ENCODE data around the gene ZNF765. TPM values are rescaled to one million over a fixed set of nuclear protein-coding genes. Genes with fewer than 3 reads are reported as not detected.
A peak's percentile ranks its signal among the peaks of the same experiment; 100 is the strongest.
"Not testable (repeated sequence)": the region's sequence is repeated elsewhere in the genome, so short reads cannot be mapped to it uniquely, and the experiment has no call there.

Gene ZNF765
- total and polyA plus RNA-seq, 9 donors = 5.5 to 12.0 (median 7.7) TPM

DNA sequence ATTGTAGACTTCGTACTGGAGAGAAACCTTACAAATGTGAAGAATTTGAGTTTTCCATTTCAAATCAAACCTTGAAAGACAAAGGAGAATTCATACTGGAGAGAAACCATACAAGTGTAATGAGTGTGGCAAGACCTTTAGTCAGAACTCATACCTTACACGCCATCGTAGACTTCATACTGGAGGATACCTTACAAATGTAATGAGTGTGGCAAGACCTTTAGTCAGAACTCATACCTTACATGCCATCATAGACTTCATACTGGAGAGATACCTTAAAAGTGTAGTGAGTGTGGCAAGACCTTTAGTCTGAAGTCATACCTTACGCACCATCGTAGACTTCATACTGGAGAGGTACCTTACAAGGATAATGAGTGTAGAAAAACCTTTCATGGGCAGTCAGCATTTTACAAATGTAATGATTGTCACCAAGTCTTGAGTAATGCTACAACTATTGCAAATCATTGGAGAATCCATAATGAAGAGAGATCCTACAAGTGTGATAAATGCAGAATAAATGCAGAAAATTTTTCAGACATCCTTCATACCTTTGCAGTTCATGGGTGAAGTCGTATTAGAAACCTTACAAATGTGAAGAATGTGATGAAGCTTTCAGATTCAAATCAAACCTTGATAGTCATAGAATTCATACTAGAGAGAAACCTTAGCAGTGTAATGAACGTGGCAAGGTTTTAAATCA is 14.7 kb downstream of the ZNF765 start:
- H3K4me1 ChIP-seq (ENCODE audit: control insufficient read depth, insufficient read depth, low read length) = no peaks in the 10 kb centered on the region
- no peaks in the 10 kb centered on the region for H3K27me3 ChIP-seq (ENCODE audit: control insufficient read depth, insufficient read depth, low read length)
- no peak for DNase-seq
- no peak overlapping the region for H3K27ac ChIP-seq (ENCODE audit: low read length)
- no peak overlapping the region for H3K4me3 ChIP-seq (ENCODE audit: low read length)
- H3K9me3 ChIP-seq (replicated peaks; ENCODE audit: control insufficient read depth, low read depth, low read length) = peaks cover 44% of the 10 kb centered on the region
- no CpG with 5 or more reads among the region's 7 CpGs for WGBS (ENCODE audit: insufficient coverage)
- H3K36me3 ChIP-seq (ENCODE audit: control insufficient read depth, insufficient read depth, low read length) = peaks cover 22% of the 10 kb centered on the region

- 50% methylated on average over 1 of the region's 11 CpGs for WGBS (ENCODE audit: insufficient coverage)
- not testable (repeated sequence) for H3K9me3 ChIP-seq (replicated peaks; ENCODE audit: control insufficient read depth, low read depth, low read length); H3K27ac ChIP-seq (ENCODE audit: low read length); DNase-seq; H3K4me3 ChIP-seq (ENCODE audit: low read length); H3K4me1 ChIP-seq (ENCODE audit: control insufficient read depth, insufficient read depth, low read length); H3K36me3 ChIP-seq (ENCODE audit: control insufficient read depth, insufficient read depth, low read length); H3K27me3 ChIP-seq (ENCODE audit: control insufficient read depth, insufficient read depth, low read length)
Observed at GRCh38 chr19:53420520-53421315, 25.8 kb downstream of the ZNF765 start.

DNA sequence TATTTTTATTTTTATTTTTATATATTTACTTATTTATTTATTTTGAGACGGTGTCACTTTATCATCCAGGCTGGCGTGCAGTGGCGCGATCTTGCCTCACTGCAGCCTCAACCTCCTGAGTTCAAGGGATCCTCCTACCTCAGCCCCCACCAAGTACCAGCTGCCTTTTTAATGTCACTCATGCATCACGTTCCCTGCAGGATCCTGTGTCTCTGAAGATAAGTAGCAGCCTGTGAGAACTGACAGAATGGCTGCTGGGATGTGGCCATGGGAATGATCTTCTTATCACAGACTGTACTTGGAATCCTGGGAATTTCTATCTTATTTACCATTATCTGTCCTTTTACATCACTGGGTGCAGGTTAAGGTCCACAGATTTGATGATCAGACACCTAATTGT is 27.6 kb downstream of the ZNF765 start:
- Histone ChIP-seq H3K27ac (ENCODE audit: low read length) (no peak overlapping the region), H3K27me3 (ENCODE audit: control insufficient read depth, insufficient read depth, low read length) (no peaks in the 10 kb centered on the region), H3K4me1 (ENCODE audit: control insufficient read depth, insufficient read depth, low read length) (no peaks in the 10 kb centered on the region), H3K9me3 (replicated peaks; ENCODE audit: control insufficient read depth, low read depth, low read length) (no peaks in the 10 kb centered on the region), H3K36me3 (ENCODE audit: control insufficient read depth, insufficient read depth, low read length) (no peaks in the 10 kb centered on the region), H3K4me3 (ENCODE audit: low read length) (no peak overlapping the region)
- DNase-seq = no peak
- 100% methylated on average over 1 of the region's 5 CpGs for whole genome bisulfite sequencing (ENCODE audit: insufficient coverage)

GRCh38 chr19:53423074-53423473 is 28.1 kb downstream of the ZNF765 start:
- H3K9me3 ChIP-seq (replicated peaks; ENCODE audit: control insufficient read depth, low read depth, low read length); H3K27me3 ChIP-seq (ENCODE audit: control insufficient read depth, insufficient read depth, low read length); DNase-seq; H3K4me1 ChIP-seq (ENCODE audit: control insufficient read depth, insufficient read depth, low read length); H3K36me3 ChIP-seq (ENCODE audit: control insufficient read depth, insufficient read depth, low read length); H3K27ac ChIP-seq (ENCODE audit: low read length); H3K4me3 ChIP-seq (ENCODE audit: low read length): not testable (repeated sequence)
- whole genome bisulfite sequencing (ENCODE audit: insufficient coverage) = no CpG with 5 or more reads among the region's 13 CpGs

DNA sequence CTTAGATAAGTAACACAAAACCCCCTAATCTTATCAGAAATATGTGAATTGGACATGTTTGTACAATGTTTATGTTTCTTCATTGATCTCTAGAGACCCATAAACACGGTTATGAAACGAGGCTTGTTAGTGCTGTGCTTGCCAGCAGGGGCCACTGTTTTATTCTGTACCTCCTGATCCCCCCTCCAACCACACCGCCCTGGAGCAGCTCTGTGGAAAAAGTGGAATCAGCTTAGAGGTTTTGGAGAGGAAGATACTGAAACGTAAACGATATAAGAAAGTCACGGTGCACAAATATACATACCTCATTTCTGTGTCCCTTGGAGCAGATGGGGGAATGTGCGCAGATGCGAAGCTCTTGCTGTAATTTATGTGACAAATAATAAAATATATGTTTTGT is 28.7 kb downstream of the ZNF765 start:
- not testable (repeated sequence) for H3K27ac ChIP-seq (ENCODE audit: low read length); H3K27me3 ChIP-seq (ENCODE audit: control insufficient read depth, insufficient read depth, low read length); H3K4me3 ChIP-seq (ENCODE audit: low read length); H3K4me1 ChIP-seq (ENCODE audit: control insufficient read depth, insufficient read depth, low read length); H3K36me3 ChIP-seq (ENCODE audit: control insufficient read depth, insufficient read depth, low read length); H3K9me3 ChIP-seq (replicated peaks; ENCODE audit: control insufficient read depth, low read depth, low read length)
- no CpG with 5 or more reads among the region's 8 CpGs for WGBS (ENCODE audit: insufficient coverage)
- peak; percentile 51 for DNase-seq

- Histone ChIP-seq H3K36me3 (ENCODE audit: control insufficient read depth, insufficient read depth, low read length) (no peaks in the 10 kb centered on the region), H3K9me3 (replicated peaks; ENCODE audit: control insufficient read depth, low read depth, low read length) (no peaks in the 10 kb centered on the region), H3K27me3 (ENCODE audit: control insufficient read depth, insufficient read depth, low read length) (no peaks in the 10 kb centered on the region), H3K4me1 (ENCODE audit: control insufficient read depth, insufficient read depth, low read length) (no peaks in the 10 kb centered on the region), H3K4me3 (ENCODE audit: low read length) (no peak overlapping the region), H3K27ac (ENCODE audit: low read length) (no peak overlapping the region)
- WGBS (ENCODE audit: insufficient coverage) = 32% methylated on average over 3 of the region's 9 CpGs
- DNase-seq = peak; percentile 79
Observed at GRCh38 chr19:53424968-53425597, 30.1 kb downstream of the ZNF765 start.

GRCh38 chr19:53431399-53432087 is 36.6 kb downstream of the ZNF765 start, which contains the start of gene ZNF761:
Gene ZNF761, plus strand, starts transcription at chr19:53431984. Its CDS starts 15,285 bp downstream, at chr19:53447269.
- H3K27ac ChIP-seq (ENCODE audit: low read length) = peak within 1 kb of the TSS; percentile 51
- peak within 1 kb of the TSS; percentile 78 for H3K4me3 ChIP-seq (ENCODE audit: low read length)
- H3K9me3 ChIP-seq (replicated peaks; ENCODE audit: control insufficient read depth, low read depth, low read length) = no peaks in the 10 kb centered on the region
- peaks cover 6% of the 10 kb centered on the region for H3K36me3 ChIP-seq (ENCODE audit: control insufficient read depth, insufficient read depth, low read length)
- H3K4me1 ChIP-seq (ENCODE audit: control insufficient read depth, insufficient read depth, low read length) = peaks cover 6% of the 10 kb centered on the region
- no peaks in the 10 kb centered on the region for H3K27me3 ChIP-seq (ENCODE audit: control insufficient read depth, insufficient read depth, low read length)
- DNase-seq = peak; percentile 93
- WGBS (ENCODE audit: insufficient coverage) = 0% methylated on average over 45 of the region's 46 CpGs

GRCh38 chr19:53432088-53432661 is 37.2 kb downstream of the ZNF765 start:
- 0% methylated on average over 20 of the region's 30 CpGs for WGBS (ENCODE audit: insufficient coverage)
- Histone ChIP-seq H3K9me3 (replicated peaks; ENCODE audit: control insufficient read depth, low read depth, low read length) (no peaks in the 10 kb centered on the region), H3K4me1 (ENCODE audit: control insufficient read depth, insufficient read depth, low read length) (peaks cover 6% of the 10 kb centered on the region), H3K27ac (ENCODE audit: low read length) (peak overlapping the region; percentile 51), H3K4me3 (ENCODE audit: low read length) (peak overlapping the region; percentile 78), H3K27me3 (ENCODE audit: control insufficient read depth, insufficient read depth, low read length) (no peaks in the 10 kb centered on the region), H3K36me3 (ENCODE audit: control insufficient read depth, insufficient read depth, low read length) (peaks cover 6% of the 10 kb centered on the region)
- peak; percentile 5 for DNase-seq

DNA sequence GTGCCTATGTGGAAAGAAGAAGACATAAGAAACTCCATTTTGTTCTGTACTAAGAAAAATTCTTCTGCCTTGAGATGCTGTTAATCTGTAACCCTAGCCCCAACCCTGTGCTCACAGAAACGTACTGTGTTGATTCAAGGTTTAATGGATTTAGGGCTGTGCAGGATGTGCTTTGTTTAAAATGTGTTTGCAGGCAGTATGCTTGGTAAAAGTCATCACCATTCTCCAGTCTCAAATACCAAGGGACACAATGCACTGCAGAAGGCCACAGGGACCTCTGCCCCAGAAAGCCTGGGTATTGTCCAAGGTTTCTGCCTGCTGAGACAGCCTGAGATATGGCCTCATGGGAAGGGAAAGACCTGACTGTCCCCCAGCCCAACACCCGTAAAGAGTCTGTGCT is 48.9 kb downstream of the ZNF765 start:
- H3K4me3 ChIP-seq (ENCODE audit: low read length); H3K27ac ChIP-seq (ENCODE audit: low read length); DNase-seq; H3K27me3 ChIP-seq (ENCODE audit: control insufficient read depth, insufficient read depth, low read length); H3K4me1 ChIP-seq (ENCODE audit: control insufficient read depth, insufficient read depth, low read length): not testable (repeated sequence)
- no CpG with 5 or more reads among the region's 2 CpGs for WGBS (ENCODE audit: insufficient coverage)
- H3K36me3 ChIP-seq (ENCODE audit: control insufficient read depth, insufficient read depth, low read length) = peaks cover 31% of the 10 kb centered on the region
- peaks cover 13% of the 10 kb centered on the region for H3K9me3 ChIP-seq (replicated peaks; ENCODE audit: control insufficient read depth, low read depth, low read length)

All from muscle of leg (tissue), 11 donors.